HG03060 (cell line): ENCODE data around the gene ATXN2.
A peak's percentile ranks its signal among the peaks of the same experiment; 100 is the strongest.

ENCODE experiments used
- ATAC-seq: cut with Tn5 transposase; IDR thresholded peaks from one replicate; pipeline ENCODE4 v1.9.1; 2021; ENCODE audit warnings: low read depth, moderate number of reproducible peaks; ENCODE audit not compliant: unreplicated experiment

The ATXN2 gene

DNA sequence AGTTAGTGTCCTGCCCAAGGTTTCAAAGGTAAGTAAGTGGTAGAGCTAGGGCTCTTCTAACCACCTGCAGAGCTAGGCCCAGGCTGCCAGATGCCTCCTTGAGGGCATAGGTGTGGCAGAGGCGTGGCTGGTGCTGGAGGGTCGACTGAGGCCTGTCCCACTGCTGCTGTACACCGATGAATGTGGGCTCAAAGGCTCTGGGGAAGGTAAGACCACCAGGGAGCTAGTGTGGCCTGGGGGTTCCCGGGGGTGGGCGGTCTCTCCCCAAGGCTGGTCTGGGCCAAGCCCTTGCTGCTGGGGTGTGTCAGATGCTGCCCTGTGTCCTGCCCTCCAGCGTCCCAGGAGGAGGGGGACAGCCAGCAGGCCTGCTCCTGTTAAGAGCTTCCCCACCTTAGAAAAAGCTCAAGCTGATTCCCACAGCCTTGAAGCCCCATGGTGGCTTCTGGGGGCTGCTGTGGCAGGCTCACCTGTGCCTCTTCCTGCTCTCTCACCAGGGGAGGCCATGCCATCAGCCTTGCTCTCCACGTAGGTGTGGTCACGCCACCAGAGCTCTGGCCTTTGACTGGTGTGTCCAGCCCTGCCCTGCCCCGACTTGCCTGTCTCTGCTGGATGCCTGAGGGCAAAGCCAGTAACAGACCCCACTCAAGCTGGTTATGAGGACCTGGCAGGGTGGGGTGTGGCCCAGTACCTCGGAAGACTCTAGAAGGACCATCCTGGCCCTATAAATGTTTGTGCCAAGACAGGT lies 156.6 kb downstream of the ATXN2 start:
- no peak for ATAC-seq

DNA sequence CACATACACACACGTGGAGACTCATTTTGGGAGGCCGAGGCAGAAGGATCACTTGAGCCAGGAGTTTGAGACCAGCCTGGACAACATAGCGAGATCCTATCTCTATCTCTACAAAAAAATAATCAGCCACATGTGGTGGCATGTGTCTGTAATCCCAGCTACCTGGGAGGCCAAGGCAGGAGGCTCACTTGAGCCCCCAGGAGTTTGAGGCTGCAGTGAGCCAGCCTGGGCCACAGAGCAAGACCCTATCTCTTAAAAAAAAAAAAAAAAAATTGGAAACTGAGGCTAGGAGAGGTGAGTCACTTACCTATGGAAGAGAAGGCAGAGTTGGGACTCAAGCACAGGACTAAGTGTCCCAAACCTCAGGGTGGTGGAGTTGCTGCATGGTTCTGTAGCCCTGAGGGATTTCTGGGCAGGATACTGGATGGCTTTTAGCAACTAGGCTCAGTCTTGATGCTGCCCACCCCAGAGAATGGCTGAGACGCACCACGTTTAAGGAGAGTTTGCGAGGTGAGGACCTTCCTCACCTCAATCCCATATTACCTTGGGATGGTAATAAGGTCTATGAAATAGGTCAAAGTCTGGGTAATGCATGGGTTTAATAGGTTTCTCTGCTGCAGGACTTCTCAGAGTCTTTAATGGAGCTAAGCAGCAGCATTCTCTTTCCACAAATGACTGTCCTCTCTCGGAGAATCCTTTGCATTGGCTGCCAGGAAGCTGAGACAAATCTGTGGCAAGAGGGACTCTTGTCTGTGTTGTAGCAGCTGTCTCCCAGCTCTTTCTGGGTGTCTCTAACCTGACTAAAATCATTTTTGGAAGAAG lies 157.8 kb downstream of the ATXN2 start:
- no peak for ATAC-seq

DNA sequence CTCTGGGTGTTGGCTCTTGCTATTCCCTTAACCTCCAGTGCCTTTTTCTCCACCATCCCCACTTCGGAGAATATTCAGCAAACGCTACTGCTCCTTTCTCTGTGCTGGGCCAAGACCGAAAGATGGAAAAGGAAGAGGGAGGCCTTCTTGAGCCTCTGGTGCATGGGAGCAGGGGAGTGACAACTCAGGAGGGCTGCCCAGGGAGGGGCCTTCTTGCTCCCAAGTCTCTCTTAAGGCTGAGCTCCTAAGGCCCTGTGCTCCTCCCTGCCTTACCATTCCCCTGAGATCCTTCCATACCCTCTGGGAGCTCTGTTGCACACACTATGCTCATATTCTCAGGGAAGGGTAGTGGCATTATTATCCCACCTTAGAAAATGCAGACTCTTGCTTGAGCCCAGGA lies 158.5 kb downstream of the ATXN2 start:
- no peak for ATAC-seq

- ATAC-seq = no peak
These were observed 159.0 kb downstream of the ATXN2 start for GRCh38 chr12:111440152-111440551.

GRCh38 chr12:111439657-111440151 lies 159.4 kb downstream of the ATXN2 start:
- ATAC-seq = no peak

DNA sequence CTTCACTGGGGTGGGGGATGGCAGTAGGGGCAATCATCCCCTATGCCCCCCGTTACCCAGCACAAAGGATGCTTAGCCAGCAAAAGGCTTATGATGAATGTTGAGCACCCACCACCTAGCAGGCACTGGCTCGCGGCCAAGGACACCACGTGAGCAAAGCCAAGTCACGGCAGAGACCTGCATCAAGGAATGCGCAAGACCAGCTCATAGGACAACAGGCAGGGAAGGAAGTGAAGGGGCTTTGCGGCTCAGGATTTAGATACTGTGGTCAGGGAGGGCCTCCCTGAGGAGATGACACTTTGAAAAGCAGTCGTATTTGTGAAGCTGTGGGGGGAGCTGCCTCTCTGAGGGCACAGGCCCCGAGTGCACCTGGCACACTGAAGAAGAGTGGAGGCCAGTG lies 160.6 kb downstream of the ATXN2 start:
- ATAC-seq = no peak

DNA sequence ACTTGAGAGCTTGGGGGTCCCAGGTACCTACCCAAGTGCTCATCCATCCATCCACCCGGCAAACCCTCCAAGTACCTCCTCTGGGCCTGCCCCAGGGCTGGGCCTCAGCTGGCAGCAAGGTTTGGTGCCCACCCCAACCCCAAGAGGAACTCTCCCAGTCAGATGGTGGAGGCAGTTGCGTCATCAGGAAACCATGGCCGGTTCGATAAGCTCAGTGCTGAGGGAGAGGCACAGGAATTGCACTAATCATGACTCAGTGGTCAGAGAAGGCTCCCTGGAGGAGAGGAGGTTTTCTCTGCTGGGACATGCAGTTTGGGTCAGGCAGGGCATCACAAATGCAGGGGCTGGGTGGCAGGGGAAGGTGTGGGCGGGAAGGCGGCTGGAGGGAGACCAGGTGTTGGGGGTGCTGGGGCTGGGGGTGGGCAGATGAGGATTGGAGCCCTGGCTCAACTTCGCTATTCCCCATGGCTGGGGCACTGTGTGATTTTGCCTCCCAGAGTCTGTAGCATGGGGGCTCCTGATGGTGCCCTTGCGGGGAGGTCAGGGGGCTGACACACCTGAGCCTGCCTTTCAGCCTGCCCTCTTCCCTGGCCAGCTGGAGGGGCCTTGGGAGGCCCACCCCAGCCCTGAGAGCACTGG lies 161.2 kb downstream of the ATXN2 start:
- no peak for ATAC-seq

DNA sequence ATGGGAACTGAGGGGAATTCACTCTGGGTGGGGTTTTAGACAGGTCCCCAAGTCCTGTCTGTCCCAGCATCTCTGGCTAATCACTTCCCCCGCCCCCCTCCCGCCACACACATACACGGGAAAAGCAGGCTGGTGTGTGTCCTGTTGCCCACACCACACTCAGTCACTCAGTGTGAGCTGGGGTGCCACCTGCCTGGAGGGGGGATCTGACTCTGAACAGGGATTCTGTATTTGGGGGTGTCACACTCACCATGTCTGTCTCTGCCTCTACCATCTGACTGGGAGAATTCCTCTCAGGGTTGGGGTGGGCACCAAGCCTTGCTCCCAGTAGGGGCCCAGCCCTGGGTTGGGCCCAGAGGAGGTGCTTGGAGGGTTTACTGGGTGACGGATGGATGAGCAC lies 162.3 kb downstream of the ATXN2 start:
- no peak for ATAC-seq

GRCh38 chr12:111436266-111436665 lies 162.8 kb downstream of the ATXN2 start:
- ATAC-seq = no peak

DNA sequence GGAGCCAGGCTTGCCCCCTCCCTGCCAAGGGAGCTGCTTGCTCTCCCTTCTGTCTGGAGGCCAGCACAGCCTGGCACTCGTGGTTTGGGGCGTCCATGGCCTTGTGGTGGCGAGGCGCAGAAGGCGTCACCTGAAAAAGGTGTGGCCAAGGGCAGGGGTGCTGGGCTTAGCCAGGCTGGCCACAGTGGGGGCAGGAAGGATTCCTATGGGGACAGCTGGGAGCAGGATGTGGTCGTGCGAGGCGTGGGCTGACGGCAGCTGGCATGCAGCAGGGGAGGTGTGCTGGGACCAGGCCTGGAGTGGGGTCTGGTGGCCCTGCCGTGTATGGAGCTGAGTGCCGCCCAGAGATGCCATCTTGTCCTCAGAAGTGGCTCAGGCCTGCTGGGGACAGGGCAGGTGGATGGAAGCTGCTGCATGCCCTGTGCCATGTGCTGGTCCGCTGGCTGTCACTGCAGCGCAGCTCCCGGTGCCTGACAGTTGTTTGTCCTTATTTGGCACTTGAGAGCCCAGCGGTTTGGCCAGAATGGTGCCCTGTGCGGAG lies 163.4 kb downstream of the ATXN2 start:
- no peak for ATAC-seq

GRCh38 chr12:111434680-111435338 lies 164.3 kb downstream of the ATXN2 start:
- peak; percentile 68 for ATAC-seq

- ATAC-seq = no peak
These were observed 165.1 kb downstream of the ATXN2 start for GRCh38 chr12:111434049-111434448.

DNA sequence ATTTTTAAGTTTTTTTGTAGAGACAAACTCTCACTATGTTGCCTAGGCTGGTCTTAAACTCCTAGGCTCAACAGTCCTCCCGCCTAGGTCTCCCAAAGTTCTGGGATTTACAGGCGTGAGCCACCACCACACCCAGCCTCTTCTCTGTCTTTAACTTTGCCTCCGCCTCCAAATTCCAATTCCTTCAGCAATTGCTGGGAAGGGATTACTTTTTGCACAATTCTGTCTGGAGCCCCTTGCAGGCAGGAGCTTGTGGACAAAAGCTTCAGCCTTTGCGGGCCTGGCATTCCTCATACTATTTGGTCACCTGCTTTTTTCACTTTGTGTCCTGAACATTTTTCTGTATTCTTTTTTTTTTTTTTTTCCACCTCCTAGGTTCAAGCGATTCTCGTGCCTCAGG lies 167.3 kb downstream of the ATXN2 start:
- ATAC-seq = no peak

DNA sequence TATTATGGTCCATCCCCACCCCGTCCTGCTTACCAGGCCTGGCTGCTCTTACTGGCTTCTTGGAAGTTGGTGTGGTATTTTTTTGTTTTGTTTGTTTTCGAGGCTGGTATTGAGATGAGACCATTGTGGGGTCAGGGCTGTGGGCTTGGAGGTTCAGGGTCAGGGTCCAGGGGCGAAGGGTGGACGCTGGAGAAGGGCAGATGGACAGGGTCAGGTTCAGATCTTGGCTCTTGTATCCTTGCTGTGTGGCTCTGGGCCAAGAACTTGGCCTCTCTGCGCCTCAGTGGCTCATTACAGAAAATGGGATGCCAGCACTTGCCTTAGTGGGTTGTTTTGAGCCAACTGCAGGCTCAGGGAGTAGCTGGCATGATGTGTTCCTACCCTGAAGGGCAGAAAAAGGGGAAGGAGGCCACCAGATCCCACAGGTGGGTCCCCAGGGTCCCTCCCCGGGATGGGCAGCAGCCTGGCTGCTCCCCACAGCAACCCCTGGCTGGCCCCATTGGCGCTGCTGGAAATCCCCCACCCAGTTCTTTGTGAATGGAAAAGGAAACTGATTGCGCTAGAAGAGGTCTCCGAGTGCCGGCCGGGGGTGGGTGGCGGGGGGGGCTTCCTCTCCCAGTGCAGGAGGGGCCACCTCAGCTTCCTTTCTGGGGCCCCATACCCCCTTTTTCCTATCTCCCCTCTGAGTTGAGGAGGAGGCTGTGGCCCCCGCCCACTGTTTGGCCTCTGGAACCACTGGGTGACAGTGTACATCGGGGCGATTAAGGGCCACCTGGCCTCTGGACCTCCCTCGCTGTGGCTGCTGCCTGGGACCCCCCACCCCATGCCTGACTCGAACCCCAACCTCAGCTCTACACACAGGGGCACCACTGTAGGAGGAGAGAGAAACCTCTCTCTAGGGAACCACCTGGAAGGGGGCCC lies 168.4 kb downstream of the ATXN2 start:
- no peak for ATAC-seq

GRCh38 chr12:111429828-111430432 lies 169.2 kb downstream of the ATXN2 start:
- ATAC-seq = no peak

DNA sequence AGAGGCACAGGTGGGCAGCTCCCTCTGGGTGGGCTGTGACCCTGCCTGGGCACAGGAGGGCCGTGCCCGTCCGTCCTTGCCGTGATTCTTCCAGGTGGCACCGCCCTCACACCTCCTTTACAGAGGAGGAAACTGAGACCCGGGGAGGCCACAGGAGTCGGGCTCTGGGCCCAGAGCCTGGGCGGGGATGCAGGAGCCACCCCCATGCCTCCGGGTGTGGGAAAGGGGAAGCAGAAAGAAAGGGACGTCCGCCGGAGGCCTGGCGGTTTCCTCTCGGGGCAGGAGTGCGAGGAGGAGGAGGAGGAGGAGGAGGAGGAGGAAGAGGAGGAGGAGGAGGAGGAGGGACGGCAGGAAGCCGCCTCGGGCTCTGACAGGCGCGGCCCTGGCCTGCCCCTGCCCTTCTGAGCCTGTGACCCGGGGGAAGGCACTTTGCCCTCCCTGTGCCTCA lies 170.4 kb downstream of the ATXN2 start:
- ATAC-seq = no peak

- ATAC-seq = no peak
These were observed 170.9 kb downstream of the ATXN2 start for GRCh38 chr12:111428081-111428727.

- no peak for ATAC-seq
These were observed 171.6 kb downstream of the ATXN2 start for GRCh38 chr12:111427417-111428074.
